GM23338 (cell line): ENCODE results near the gene PCYT1A. TPM values are rescaled to one million over a fixed set of nuclear protein-coding genes. Genes with fewer than 3 reads are reported as not detected.

Experiments used
- ATAC-seq: fragments of 200-7000 bp; cut with Tn5 transposase; 3 replicates; pipeline ENCODE4 v1.9.1; 2020
- DNase-seq: peaks from one replicate; pipeline ENCODE4 v3.0.0-alpha.2; 2015; ENCODE audit warnings: low spot score
- H2AFZ ChIP-seq: fragments of 200-600 bp; sonication (generic); 2 replicates; pipeline ENCODE4 v1.8.0; 2016; ENCODE audit warnings: antibody characterized with exemption, mild to moderate bottlenecking, moderate library complexity
- H3F3A ChIP-seq: fragments of 200-600 bp; sonication (generic); replicated peaks from 2 replicates; pipeline ENCODE4 v1.8.0; 2017; ENCODE audit warnings: antibody characterized with exemption, mixed run types, low read depth
- H3K27ac ChIP-seq: fragments of 200-600 bp; sonication (generic); 2 replicates; pipeline ENCODE4 v1.6.1; 2016; ENCODE audit warnings: low read depth
- H3K27me3 ChIP-seq: fragments of 200-600 bp; sonication (generic); 2 replicates; pipeline ENCODE4 v1.8.0; 2016; ENCODE audit warnings: mild to moderate bottlenecking, mixed run types, moderate library complexity; ENCODE audit not compliant: insufficient read depth
- H3K36me3 ChIP-seq: fragments of 200-600 bp; sonication (generic); 2 replicates; pipeline ENCODE4 v1.8.0; 2016; ENCODE audit warnings: mild to moderate bottlenecking; ENCODE audit not compliant: insufficient read depth
- H3K4me1 ChIP-seq: fragments of 200-600 bp; sonication (generic); 2 replicates; pipeline ENCODE4 v1.8.0; 2016; ENCODE audit warnings: mild to moderate bottlenecking, moderate library complexity; ENCODE audit not compliant: insufficient read depth
- H3K4me2 ChIP-seq: fragments of 200-600 bp; sonication (generic); 2 replicates; pipeline ENCODE4 v1.7.1; 2017; ENCODE audit warnings: mixed run types
- H3K4me3 ChIP-seq: fragments of 200-600 bp; sonication (generic); 2 replicates; pipeline ENCODE4 v1.6.1; 2016; ENCODE audit warnings: mixed run types
- H3K79me2 ChIP-seq: fragments of 200-600 bp; sonication (generic); replicated peaks from 2 replicates; pipeline ENCODE4 v1.8.0; 2017; ENCODE audit warnings: mild to moderate bottlenecking; ENCODE audit not compliant: insufficient read depth
- H3K9me2 ChIP-seq: fragments of 200-600 bp; sonication (generic); 2 replicates; pipeline ENCODE4 v1.8.0; 2017; ENCODE audit not compliant: insufficient read depth
- H4K20me1 ChIP-seq: fragments of 200-600 bp; sonication (generic); replicated peaks from 2 replicates; pipeline ENCODE4 v1.8.0; 2017; ENCODE audit warnings: mild to moderate bottlenecking; ENCODE audit not compliant: insufficient read depth
- H3K27ac Mint-ChIP-seq: 2 replicates; pipeline ENCODE4 v1.8.0; 2020; ENCODE audit warnings: inconsistent platforms, mild to moderate bottlenecking, moderate library complexity, mixed read lengths
- H3K27me3 Mint-ChIP-seq: 3 replicates; pipeline ENCODE4 v1.8.0; 2022; ENCODE audit warnings: low read depth, mild to moderate bottlenecking, moderate library complexity, mixed read lengths, inconsistent platforms; ENCODE audit not compliant: insufficient read depth, poor library complexity
- H3K36me3 Mint-ChIP-seq: 3 replicates; pipeline ENCODE4 v1.8.0; 2021; ENCODE audit warnings: low read depth, mild to moderate bottlenecking, inconsistent platforms, moderate library complexity, mixed read lengths
- H3K4me1 Mint-ChIP-seq: 3 replicates; pipeline ENCODE4 v1.8.0; 2020; ENCODE audit warnings: mild to moderate bottlenecking, inconsistent platforms, mixed read lengths
- H3K4me3 Mint-ChIP-seq: 3 replicates; pipeline ENCODE4 v1.8.0; 2021; ENCODE audit warnings: moderate library complexity, mild to moderate bottlenecking, inconsistent platforms, mixed read lengths
- H3K9me3 Mint-ChIP-seq: 3 replicates; pipeline ENCODE4 v1.8.0; 2020; ENCODE audit warnings: moderate library complexity, mild to moderate bottlenecking, inconsistent platforms, mixed read lengths
- CREB1 ChIP-seq: fragments of 250-450 bp; sonication (Bioruptor Pico); IDR thresholded peaks from 2 replicates; pipeline ENCODE4 v1.5.0; 2020; ENCODE audit warnings: low read depth, mild to moderate bottlenecking, moderate library complexity
- CTCF ChIP-seq, 2 experiments: fragments of 200-600 bp in 1 of 2; sonication (generic) in 1 of 2; conservative IDR thresholded peaks; 2 replicates each; pipeline versions ENCODE4 v1.5.1 to v1.6.1; 2016 to 2017; ENCODE audit warnings: antibody characterized with exemption in 2 of 2, low read depth in 2 of 2, mild to moderate bottlenecking in 2 of 2, moderate library complexity in 1 of 2
- EZH2phosphoT487 ChIP-seq: fragments of 200-600 bp; sonication (generic); IDR thresholded peaks from one replicate; pipeline ENCODE4 v1.8.1; 2018; ENCODE audit warnings: antibody characterized with exemption; ENCODE audit not compliant: unreplicated experiment
- POLR2AphosphoS5 ChIP-seq: IDR thresholded peaks from 2 replicates; pipeline ENCODE4 v1.6.1; 2016; ENCODE audit warnings: antibody characterized with exemption, low read depth
- REST ChIP-seq: IDR thresholded peaks from one replicate; pipeline ENCODE4 v1.6.1; 2018; ENCODE audit warnings: antibody characterized with exemption; ENCODE audit not compliant: unreplicated experiment
- STAT1 ChIP-seq: IDR thresholded peaks from one replicate; pipeline ENCODE4 v1.6.1; 2016; ENCODE audit warnings: antibody characterized with exemption; ENCODE audit not compliant: unreplicated experiment
- ZNF331 ChIP-seq: fragments of 250-450 bp; sonication (Bioruptor Pico); IDR thresholded peaks from 2 replicates; pipeline ENCODE4 v1.5.0; 2020; ENCODE audit warnings: low read depth, mild to moderate bottlenecking, moderate library complexity
- polyA plus RNA-seq: library from polyadenylated mRNA; unstranded; fragments of >200 nt; fragmentation: Nextera tagmentation; extraction: Ambion mirVana; gene quantifications from 2 replicates; pipeline ENCODE4 v1.2.1, GENCODE V29; 2016
- total RNA-seq: library from RNA; depleted of rRNA; stranded (reverse); fragments of >200 nt; shearing (Covaris generic); gene quantifications from 2 replicates; pipeline ENCODE4 v1.2.3, GENCODE V29; 2014

The PCYT1A gene
- total and polyA plus RNA-seq, 2 experiments from 2014 or later, result 11.6 to 35.8 TPM

- TF ChIP-seq CREB1 (CRISPR knock-in tag), result no peak
Observed at GRCh38 chr3:196284396-196284795, 3.1 kb downstream of the PCYT1A start (continued).

- ATAC-seq, result no peak
- Histone ChIP-seq H2AFZ (no peak overlapping the region), H4K20me1 (no peaks in the 10 kb centered on the region), H3K36me3 (no peaks in the 10 kb centered on the region), H3K4me2 (no peak overlapping the region), H3K4me1 (peaks cover 14% of the 10 kb centered on the region), H3K4me3 (no peak overlapping the region), H3F3A (peaks cover 3% of the 10 kb centered on the region; the same call in 1 of the 2 replicates), H3K27me3 (no peaks in the 10 kb centered on the region), H3K27ac (no peak overlapping the region), H3K79me2 (peaks cover 72% of the 10 kb centered on the region), H3K9me2 (no peaks in the 10 kb centered on the region)
- Mint-ChIP-seq H3K27me3 (no peaks in the 10 kb centered on the region), H3K9me3 (no peaks in the 10 kb centered on the region), H3K4me3 (no peak overlapping the region), H3K27ac (no peak overlapping the region), H3K4me1 (peaks cover 23% of the 10 kb centered on the region), H3K36me3 (peaks cover 8% of the 10 kb centered on the region; the same call in 1 of the 3 replicates)
- TF ChIP-seq POLR2AphosphoS5, result no peak
- DNase-seq, result no peak
Observed at GRCh38 chr3:196281962-196282361, 5.6 kb downstream of the PCYT1A start.

GRCh38 chr3:196280689-196281440, 6.7 kb downstream of the PCYT1A start:
- Histone ChIP-seq H3K79me2 (peaks cover 61% of the 10 kb centered on the region), H4K20me1 (no peaks in the 10 kb centered on the region)
- H3K4me1 Mint-ChIP-seq, result peaks cover 16% of the 10 kb centered on the region

More at GRCh38 chr3:196280689-196281440, 6.7 kb downstream of the PCYT1A start:
- Histone ChIP-seq H3K27ac (no peak overlapping the region), H3K4me3 (no peak overlapping the region), H3K4me2 (no peak overlapping the region), H3K36me3 (no peaks in the 10 kb centered on the region), H3F3A (no peaks in the 10 kb centered on the region), H2AFZ (no peak overlapping the region), H3K9me2 (no peaks in the 10 kb centered on the region), H3K27me3 (no peaks in the 10 kb centered on the region), H3K4me1 (peaks cover 14% of the 10 kb centered on the region)
- TF ChIP-seq CREB1 (CRISPR knock-in tag), result no peak
- no peak for TF ChIP-seq EZH2phosphoT487
- TF ChIP-seq REST, result no peak
- no peak for TF ChIP-seq ZNF331 (CRISPR knock-in tag)
- TF ChIP-seq CTCF (conservative IDR thresholded peaks at IDR 0.05; ENCODE audit: low read depth in 2 of 2), result no peak
- TF ChIP-seq STAT1, result no peak
- Mint-ChIP-seq H3K9me3 (no peaks in the 10 kb centered on the region), H3K36me3 (peaks cover 8% of the 10 kb centered on the region; the same call in 1 of the 3 replicates), H3K4me3 (no peak overlapping the region), H3K27ac (no peak overlapping the region), H3K27me3 (no peaks in the 10 kb centered on the region)
- ATAC-seq (no peak), DNase-seq (no peak)
